PC-9 (cell line): Measurements from ENCODE around the gene MACROD1. TPM values are rescaled to one million over a fixed set of nuclear protein-coding genes. Genes with fewer than 3 reads are reported as not detected.
A peak's percentile ranks its signal among the peaks of the same experiment; 100 is the strongest.
"Not testable (repeated sequence)": the region's sequence is repeated elsewhere in the genome, so short reads cannot be mapped to it uniquely, and the experiment has no call there.

ENCODE experiments used
- BruUV-seq: library from RNA; stranded (reverse); fragments of 400-500 nt; replicated peaks from 2 replicates; lab custom pipeline; 2021; lab: Mats Ljungman, UMichigan
- CTCF ChIA-PET: fragments of 300-600 bp; sonication (Branson Sonifier 250); formaldehyde crosslinking; loops from one replicate; lab custom pipeline; 2022; ENCODE audit warnings: antibody characterized with exemption; lab: Charles Lee
- POLR2A ChIA-PET: fragments of 300-600 bp; sonication (Branson Sonifier 250); formaldehyde crosslinking; loops from one replicate; lab custom pipeline; 2022; ENCODE audit warnings: antibody characterized with exemption; ENCODE audit not compliant: unreplicated experiment; lab: Charles Lee
- DNase-seq, 2 experiments: peaks; one replicate each; pipeline versions ENCODE4 v3.0.0 to v3.0.0-alpha.2; 2015 to 2022; ENCODE audit warnings: mixed read lengths in 1 of 2
- H2AFZ ChIP-seq: fragments of 200-600 bp; sonication (generic); 2 replicates; pipeline ENCODE4 v1.8.1; 2017; ENCODE audit warnings: antibody characterized with exemption
- H3F3A ChIP-seq: fragments of 200-600 bp; sonication (generic); 2 replicates; pipeline ENCODE4 v1.8.1; 2017; ENCODE audit warnings: antibody characterized with exemption, mild to moderate bottlenecking, low read depth; ENCODE audit not compliant: insufficient read depth
- H3K27ac ChIP-seq: fragments of 200-600 bp; sonication (generic); 2 replicates; pipeline ENCODE4 v1.6.1; 2016; ENCODE audit warnings: mixed run types
- H3K27me3 ChIP-seq: fragments of 200-600 bp; sonication (generic); 2 replicates; pipeline ENCODE4 v1.6.1; 2016; ENCODE audit warnings: low read depth, mixed run types; ENCODE audit not compliant: insufficient read depth
- H3K36me3 ChIP-seq: fragments of 200-600 bp; sonication (generic); 2 replicates; pipeline ENCODE4 v1.6.1; 2016; ENCODE audit warnings: low read depth, mixed run types
- H3K4me1 ChIP-seq: fragments of 200-600 bp; sonication (generic); replicated peaks from 2 replicates; pipeline ENCODE4 v1.6.1; 2016; ENCODE audit warnings: mixed run types; ENCODE audit not compliant: insufficient read depth
- H3K4me2 ChIP-seq: fragments of 200-600 bp; sonication (generic); 2 replicates; pipeline ENCODE4 v1.6.1; 2017; ENCODE audit warnings: mixed run types
- H3K4me3 ChIP-seq: fragments of 200-600 bp; sonication (generic); 2 replicates; pipeline ENCODE4 v1.6.1; 2016; ENCODE audit warnings: mixed run types
- H3K79me2 ChIP-seq: fragments of 200-600 bp; sonication (generic); 2 replicates; pipeline ENCODE4 v1.6.1; 2017; ENCODE audit warnings: low read depth, mixed run types
- H3K9me2 ChIP-seq: fragments of 200-600 bp; sonication (generic); 2 replicates; pipeline ENCODE4 v1.8.1; 2017; ENCODE audit warnings: mild to moderate bottlenecking; ENCODE audit not compliant: insufficient read depth
- H3K9me3 ChIP-seq: fragments of 200-600 bp; sonication (generic); 2 replicates; pipeline ENCODE4 v1.8.1; 2016; ENCODE audit warnings: low read depth; ENCODE audit not compliant: insufficient read depth
- H4K20me1 ChIP-seq: fragments of 200-600 bp; sonication (generic); 2 replicates; pipeline ENCODE4 v1.8.1; 2017; ENCODE audit not compliant: insufficient read depth
- CTCF ChIP-seq: fragments of 200-600 bp; sonication (generic); conservative IDR thresholded peaks from 2 replicates; pipeline ENCODE4 v1.6.1; 2017; ENCODE audit warnings: mixed run types, antibody characterized with exemption, mild to moderate bottlenecking, moderate library complexity
- EZH2 ChIP-seq: fragments of 200-600 bp; sonication (generic); IDR thresholded peaks from 2 replicates; pipeline ENCODE4 v1.8.0; 2017; ENCODE audit warnings: antibody characterized with exemption, low read depth
- intact Hi-C: fragments of 100-400 bp; cut with micrococcal nuclease; formaldehyde crosslinking; loops from one replicate; pipeline ENCODE4 v1.10.0; 2022; ENCODE audit not compliant: unreplicated experiment
- total RNA-seq: library from RNA; stranded (reverse); gene quantifications from 2 replicates; pipeline ENCODE4 v1.2.3, GENCODE V29; 2021

Gene MACROD1
- total RNA-seq, 1 experiment from 2014 or later: 41.0 TPM

- Histone ChIP-seq H3K36me3 (peaks cover 4% of the 10 kb centered on the region; the same call in 1 of the 2 replicates), H3K9me3 (no peaks in the 10 kb centered on the region), H3K4me2 (no peak overlapping the region), H3F3A (peaks cover 9% of the 10 kb centered on the region), H3K27me3 (no peaks in the 10 kb centered on the region), H3K79me2 (peaks cover 44% of the 10 kb centered on the region), H4K20me1 (peaks cover 11% of the 10 kb centered on the region), H3K4me3 (no peak overlapping the region), H3K4me1 (peaks cover 13% of the 10 kb centered on the region), H2AFZ (no peak overlapping the region), H3K9me2 (no peaks in the 10 kb centered on the region), H3K27ac (no peak overlapping the region)
- no peak for TF ChIP-seq CTCF
- TF ChIP-seq EZH2: no peak
- intact Hi-C loops: loop anchor here (10.0 kb wide), 1 partner anchor 326 kb away; the partner anchor contains the start of genes CATSPERZ and ESRRA
- ChIA-PET CTCF (no interaction called here), POLR2A (interaction anchor here (0.7 kb wide), 1 partner anchor 106 kb away, joined by 3 read pairs; no protein-coding TSS in a partner anchor)
- DNase-seq: no peak
- BruUV-seq: no TSS peak
Measured at GRCh38 chr11:63978551-63979239, 187.2 kb downstream of the MACROD1 start.

- peaks cover 13% of the 10 kb centered on the region for H3K4me1 ChIP-seq
- BruUV-seq: TSS peak; percentile 55
- H3K4me2 ChIP-seq: peak within 1 kb of the TSS; percentile 93
- CTCF ChIA-PET: no interaction called here
- no peaks in the 10 kb centered on the region for H3K9me2 ChIP-seq
- peak; percentile 98 to 100 for DNase-seq
- peak within 1 kb of the TSS; percentile 96 for H2AFZ ChIP-seq
- intact Hi-C loops: loop anchor here (10.0 kb wide), 1 partner anchor 330 kb away; the partner anchor contains the start of genes CATSPERZ and ESRRA
- peak within 1 kb of the TSS; percentile 62 for H3K27ac ChIP-seq
- H3K4me3 ChIP-seq: peak within 1 kb of the TSS; percentile 98
- H3K9me3 ChIP-seq: no peaks in the 10 kb centered on the region
- H3F3A ChIP-seq: no peaks in the 10 kb centered on the region; the same call in 1 of the 2 replicates
- H3K27me3 ChIP-seq: no peaks in the 10 kb centered on the region
- POLR2A ChIA-PET: interaction anchor here (0.5 to 0.8 kb wide), 4 partner anchors 33 to 207 kb away, joined by 3 to 8 read pairs (median 3); no protein-coding TSS in a partner anchor
- H3K79me2 ChIP-seq: peaks cover 44% of the 10 kb centered on the region
- H3K36me3 ChIP-seq: peaks cover 4% of the 10 kb centered on the region; the same call in 1 of the 2 replicates
- peaks cover 11% of the 10 kb centered on the region for H4K20me1 ChIP-seq
- no peak for TF ChIP-seq CTCF
- no peak for TF ChIP-seq EZH2
Measured at GRCh38 chr11:63974259-63975143, 191.4 kb downstream of the MACROD1 start, which contains the start of gene COX8A. Gene COX8A, plus strand, starts transcription at chr11:63974620. Its CDS starts 61 bp downstream, at chr11:63974681.

DNA sequence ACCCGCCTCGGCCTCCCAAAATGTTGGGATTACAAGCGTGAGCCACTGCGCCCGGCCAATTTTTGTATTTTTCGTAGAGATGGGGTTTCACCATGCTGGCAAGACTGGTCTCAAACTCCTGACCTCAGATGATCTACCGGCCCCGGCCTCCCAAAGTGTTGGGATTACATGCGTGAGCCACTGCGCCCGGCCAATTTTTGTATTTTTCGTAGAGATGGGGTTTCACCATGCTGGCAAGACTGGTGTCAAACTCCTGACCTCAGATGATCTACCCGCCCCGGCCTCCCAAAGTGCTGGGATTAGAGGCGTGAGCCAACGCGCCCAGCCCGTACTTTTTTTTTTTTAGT, 192.0 kb downstream of the MACROD1 start:
- BruUV-seq: TSS peak; percentile 47
- H3F3A ChIP-seq, H3K36me3 ChIP-seq, H3K27ac ChIP-seq, H3K27me3 ChIP-seq, DNase-seq, H3K9me3 ChIP-seq, CTCF ChIA-PET, H2AFZ ChIP-seq, H3K9me2 ChIP-seq: not testable (repeated sequence)
- peak overlapping the region; percentile 43 for H3K4me2 ChIP-seq
- POLR2A ChIA-PET: interaction anchor here (0.6 to 0.8 kb wide), 2 partner anchors 146 to 208 kb away, joined by 3 to 8 read pairs; no protein-coding TSS in a partner anchor
- peaks cover 40% of the 10 kb centered on the region for H3K79me2 ChIP-seq
- H3K4me3 ChIP-seq: peak overlapping the region; percentile 98; the same call in 1 of the 2 replicates
- peaks cover 13% of the 10 kb centered on the region for H3K4me1 ChIP-seq
- H4K20me1 ChIP-seq: peaks cover 11% of the 10 kb centered on the region
- intact Hi-C loops: loop anchor here (10.0 kb wide), 1 partner anchor 331 kb away; the partner anchor contains the start of genes CATSPERZ and ESRRA
